GM12878 (cell line): Measurements from ENCODE around the gene CRTC3. TPM values are rescaled to one million over a fixed set of nuclear protein-coding genes. Genes with fewer than 3 reads are reported as not detected.

Source experiments
- ATAC-seq: fragments of 200-7000 bp; cut with Tn5 transposase; 3 replicates; pipeline ENCODE4 v1.9.1; 2020; ENCODE audit warnings: mild to moderate bottlenecking, moderate library complexity
- BruUV-seq: library from RNA; stranded (reverse); fragments of 400-500 nt; replicated peaks from 2 replicates; lab custom pipeline; 2021; lab: Mats Ljungman, UMichigan
- CTCF ChIA-PET: fragments of 300-600 bp; sonication (Branson Sonifier 250); formaldehyde crosslinking; extraction: SDS; loops from one replicate; lab custom pipeline; 2021; ENCODE audit warnings: inconsistent platforms; lab: Yijun Ruan, JAX
- POLR2A ChIA-PET: fragments of 350-600 bp; formaldehyde crosslinking; extraction: SDS; loops from one replicate; lab custom pipeline; 2021; ENCODE audit warnings: inconsistent platforms; lab: Charles Lee
- RAD21 ChIA-PET: fragments of 300-600 bp; sonication (Branson Sonifier 250); formaldehyde crosslinking; loops from one replicate; lab custom pipeline; 2023; ENCODE audit warnings: antibody characterized with exemption; ENCODE audit not compliant: unreplicated experiment; lab: Charles Lee
- SMC1A ChIA-PET: fragments of 300-600 bp; sonication (Branson Sonifier 250); formaldehyde crosslinking; loops from one replicate; lab custom pipeline; 2023; ENCODE audit not compliant: unreplicated experiment, uncharacterized antibody; lab: Charles Lee
- DNase-seq: peaks from one replicate; pipeline ENCODE4 v3.0.0-alpha.2; 2011; ENCODE audit warnings: low read depth, low spot score
- FAIRE-seq: peaks from 3 replicates; lab custom pipeline; 2011; peaks lifted over from hg19 to GRCh38; lab: Jason Lieb, UNC
- H2AFZ ChIP-seq: 2 replicates; pipeline ENCODE4 v1.6.0; 2011; ENCODE audit warnings: low read depth, low read length, control low read depth; ENCODE audit not compliant: control insufficient read depth
- H3K27ac ChIP-seq: 2 replicates; pipeline ENCODE4 v1.5.1; 2011; ENCODE audit warnings: control low read depth; ENCODE audit not compliant: control insufficient read depth, insufficient read depth
- H3K27me3 ChIP-seq, 2 experiments: replicated peaks in 1 of 2; 2 replicates each; pipeline versions ENCODE4 v1.6.0 to v1.6.1; 2011; ENCODE audit warnings: low read length in 1 of 2; ENCODE audit not compliant: control insufficient read depth in 2 of 2, insufficient read depth in 2 of 2
- H3K36me3 ChIP-seq, 2 experiments: 2 replicates each; pipeline ENCODE4 v1.5.1; 2011; ENCODE audit warnings: low read length in 1 of 2; ENCODE audit not compliant: control insufficient read depth in 2 of 2, insufficient read depth in 2 of 2
- H3K4me1 ChIP-seq: 2 replicates; pipeline ENCODE4 v1.6.1; 2011; ENCODE audit warnings: mild to moderate bottlenecking, low read length, moderate library complexity, mixed read lengths; ENCODE audit not compliant: control insufficient read depth, insufficient read depth
- H3K4me2 ChIP-seq: 2 replicates; pipeline ENCODE4 v1.6.0; 2011; ENCODE audit warnings: control low read depth; ENCODE audit not compliant: control insufficient read depth, insufficient read depth
- H3K4me3 ChIP-seq: fragments of 200-600 bp; sonication (generic); 2 replicates; pipeline ENCODE4 v1.5.1; 2016
- H3K79me2 ChIP-seq: 2 replicates; pipeline ENCODE4 v1.6.0; 2011; ENCODE audit warnings: low read length; ENCODE audit not compliant: control insufficient read depth, insufficient read depth
- H3K9ac ChIP-seq: 2 replicates; pipeline ENCODE4 v1.8.0; 2011; ENCODE audit warnings: low read length, control low read depth, mixed read lengths; ENCODE audit not compliant: control insufficient read depth, insufficient read depth
- H3K9me3 ChIP-seq: replicated peaks from 3 replicates; pipeline ENCODE4 v1.5.1; 2011; ENCODE audit warnings: mild to moderate bottlenecking, low read length; ENCODE audit not compliant: control insufficient read depth, insufficient read depth
- H4K20me1 ChIP-seq: 2 replicates; pipeline ENCODE4 v1.6.0; 2011; ENCODE audit not compliant: control insufficient read depth, insufficient read depth
- CBX5 ChIP-seq: sonication (generic); IDR thresholded peaks from 2 replicates; pipeline ENCODE4 v1.6.1; 2016; ENCODE audit warnings: low read depth, moderate library complexity, mild to moderate bottlenecking, inconsistent platforms
- CREB1 ChIP-seq: IDR thresholded peaks from 2 replicates; pipeline ENCODE4 v1.6.1; 2012; ENCODE audit warnings: low read depth, mild to moderate bottlenecking, inconsistent platforms
- GABPA ChIP-seq: IDR thresholded peaks from 2 replicates; pipeline ENCODE4 v1.6.1; 2014; ENCODE audit warnings: antibody characterized with exemption, low read depth, mild to moderate bottlenecking, inconsistent platforms
- HDAC2 ChIP-seq: fragments of 200-600 bp; sonication (generic); IDR thresholded peaks from 2 replicates; pipeline ENCODE4 v1.6.1; 2017
- LARP7 ChIP-seq: fragments of 450-650 bp; IDR thresholded peaks from 2 replicates; pipeline ENCODE4 v1.6.1; 2017; ENCODE audit warnings: mild to moderate bottlenecking
- RELB ChIP-seq: fragments of 450-650 bp; IDR thresholded peaks from 2 replicates; pipeline ENCODE4 v1.6.1; 2017; ENCODE audit warnings: low read depth, mild to moderate bottlenecking, moderate library complexity
- SIX5 ChIP-seq: IDR thresholded peaks from 2 replicates; pipeline ENCODE4 v1.6.1; 2011; ENCODE audit warnings: mild to moderate bottlenecking, low read depth, low read length, moderate library complexity; ENCODE audit not compliant: severe bottlenecking
- TCF3 ChIP-seq: IDR thresholded peaks from 2 replicates; pipeline ENCODE4 v1.6.1; 2012; ENCODE audit warnings: low read depth, mild to moderate bottlenecking, low read length, borderline replicate concordance; ENCODE audit not compliant: insufficient read depth
- ZNF24 ChIP-seq: fragments of 450-650 bp; IDR thresholded peaks from 2 replicates; pipeline ENCODE4 v1.6.1; 2017; ENCODE audit warnings: antibody characterized with exemption, mild to moderate bottlenecking
- ZNF622 ChIP-seq: fragments of 450-650 bp; IDR thresholded peaks from 2 replicates; pipeline ENCODE4 v1.6.1; 2017; ENCODE audit warnings: mild to moderate bottlenecking, inconsistent platforms
- WGBS: methylation state at CpG from one replicate; pipeline ENCODE4 v1.1.6; 2016; ENCODE audit warnings: low lambda C conversion rate; ENCODE audit not compliant: insufficient replicate concordance, insufficient coverage; ENCODE audit errors: missing lambda C conversion rate; 5-methylcytosine and 5-hydroxymethylcytosine counted together
- in situ Hi-C: fragments of 300-500 bp; cut with MboI; formaldehyde crosslinking; loops from 9 replicates; pipeline ENCODE4 v1.14.3; 2018; ENCODE audit warnings: mixed read lengths
- intact Hi-C: fragments of 100-400 bp; cut with micrococcal nuclease; formaldehyde crosslinking; loops from one replicate; pipeline ENCODE4 v1.14.2; 2022; ENCODE audit not compliant: unreplicated experiment
- polyA plus RNA-seq, 11 experiments: library from polyadenylated mRNA; depleted of rRNA in 4 of 11; unstranded in 6 of 11; stranded (reverse) in 5 of 11; fragments of >200 nt; fragmentation: Nextera tagmentation in 4 of 11; fragmentation: Illumina TruSeq in 1 of 11; extraction: Ambion mirVana in 4 of 11; extraction: Trizol in 1 of 11; gene quantifications; 1 replicate in 1 of 11; 2 replicates in 10 of 11; pipeline versions ENCODE4 v1.2.1 to v1.2.3, GENCODE V29; 2011 to 2016; ENCODE audit warnings: inconsistent platforms in 2 of 11, missing spikeins in 2 of 11, low read depth in 1 of 11
- total RNA-seq, 4 experiments: library from RNA; depleted of rRNA in 3 of 4; stranded (reverse); fragments of >200 nt in 3 of 4; fragmentation: Illumina TruSeq in 1 of 4; extraction: Trizol in 1 of 4; gene quantifications; 2 replicates each; pipeline versions ENCODE4 v1.2.1 to v1.2.3, GENCODE V29; 2013 to 2021
- TF ChIP-seq, protein P1 (sequence below): fragments of 450-650 bp; IDR thresholded peaks from 2 replicates; pipeline ENCODE4 v1.6.1; 2016; ENCODE audit warnings: mild to moderate bottlenecking
- TF ChIP-seq, protein P2 (sequence below): fragments of 450-650 bp; IDR thresholded peaks from 2 replicates; pipeline ENCODE4 v1.6.1; 2018; ENCODE audit warnings: mild to moderate bottlenecking, low read depth, moderate library complexity; ENCODE audit not compliant: partially characterized antibody
- TF ChIP-seq, protein P3 (sequence below): IDR thresholded peaks from 2 replicates; pipeline ENCODE4 v1.6.1; 2012; ENCODE audit warnings: improper control_type of control experiment, low read depth, low read length; ENCODE audit not compliant: insufficient replicate concordance

The CRTC3 gene
- total and polyA plus RNA-seq, 10 of the 15 experiments (the other 5 are each of a cell fraction or from before 2014, with no cell fraction given): 3.5 to 36.9 (median 18.9) TPM

GRCh38 chr15:90643301-90643632 lies 113.5 kb downstream of the CRTC3 start:
- no peak for ATAC-seq
- SMC1A ChIA-PET: interaction anchor here (0.9 to 2.2 kb wide), 4 partner anchors 17 to 324 kb away, joined by 3 to 7 read pairs (median 3); no protein-coding TSS in a partner anchor
- BruUV-seq: no TSS peak
- Histone ChIP-seq H3K9me3 (no peaks in the 10 kb centered on the region), H3K27me3 (no peaks in the 10 kb centered on the region), H3K4me2 (no peak overlapping the region), H3K79me2 (no peaks in the 10 kb centered on the region), H2AFZ (no peak overlapping the region), H3K36me3 (peaks cover 9 to 20% of the 10 kb centered on the region in 2 experiments), H3K4me1 (peaks cover 8% of the 10 kb centered on the region), H3K4me3 (no peak overlapping the region), H3K27ac (no peak overlapping the region), H4K20me1 (no peaks in the 10 kb centered on the region), H3K9ac (no peak overlapping the region)
- intact Hi-C loops (loop anchor here (5.0 kb wide), 1 partner anchor 289 kb away; the partner anchor contains the start of gene HDDC3), in situ Hi-C loops (no loop called here)
- 93% methylated on average over 7 of the region's 7 CpGs for WGBS
- POLR2A ChIA-PET: interaction anchor here (0.6 kb wide), 1 partner anchor 39 kb away, joined by 3 read pairs; no protein-coding TSS in a partner anchor
- RAD21 ChIA-PET: interaction anchor here (0.8 to 1.0 kb wide), 2 partner anchors 55 to 243 kb away, joined by 3 read pairs; no protein-coding TSS in a partner anchor
- CTCF ChIA-PET: interaction anchor here (1.2 to 1.9 kb wide), 4 partner anchors 11 to 323 kb away, joined by 3 to 9 read pairs (median 4); no protein-coding TSS in a partner anchor
- DNase-seq: no peak
- no peak for FAIRE-seq
- TF ChIP-seq ZNF24 (no peak), HDAC2 (no peak), RELB (no peak), TCF3 (no peak), CBX5 (no peak), CREB1 (no peak), SIX5 (no peak), GABPA (no peak), ZNF622 (no peak), LARP7 (no peak)
- TF ChIP-seq, protein P1, sequence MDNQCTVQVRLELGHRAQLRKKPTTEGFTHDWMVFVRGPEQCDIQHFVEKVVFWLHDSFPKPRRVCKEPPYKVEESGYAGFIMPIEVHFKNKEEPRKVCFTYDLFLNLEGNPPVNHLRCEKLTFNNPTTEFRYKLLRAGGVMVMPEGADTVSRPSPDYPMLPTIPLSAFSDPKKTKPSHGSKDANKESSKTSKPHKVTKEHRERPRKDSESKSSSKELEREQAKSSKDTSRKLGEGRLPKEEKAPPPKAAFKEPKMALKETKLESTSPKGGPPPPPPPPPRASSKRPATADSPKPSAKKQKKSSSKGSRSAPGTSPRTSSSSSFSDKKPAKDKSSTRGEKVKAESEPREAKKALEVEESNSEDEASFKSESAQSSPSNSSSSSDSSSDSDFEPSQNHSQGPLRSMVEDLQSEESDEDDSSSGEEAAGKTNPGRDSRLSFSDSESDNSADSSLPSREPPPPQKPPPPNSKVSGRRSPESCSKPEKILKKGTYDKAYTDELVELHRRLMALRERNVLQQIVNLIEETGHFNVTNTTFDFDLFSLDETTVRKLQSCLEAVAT: no peak
- TF ChIP-seq, protein P2, sequence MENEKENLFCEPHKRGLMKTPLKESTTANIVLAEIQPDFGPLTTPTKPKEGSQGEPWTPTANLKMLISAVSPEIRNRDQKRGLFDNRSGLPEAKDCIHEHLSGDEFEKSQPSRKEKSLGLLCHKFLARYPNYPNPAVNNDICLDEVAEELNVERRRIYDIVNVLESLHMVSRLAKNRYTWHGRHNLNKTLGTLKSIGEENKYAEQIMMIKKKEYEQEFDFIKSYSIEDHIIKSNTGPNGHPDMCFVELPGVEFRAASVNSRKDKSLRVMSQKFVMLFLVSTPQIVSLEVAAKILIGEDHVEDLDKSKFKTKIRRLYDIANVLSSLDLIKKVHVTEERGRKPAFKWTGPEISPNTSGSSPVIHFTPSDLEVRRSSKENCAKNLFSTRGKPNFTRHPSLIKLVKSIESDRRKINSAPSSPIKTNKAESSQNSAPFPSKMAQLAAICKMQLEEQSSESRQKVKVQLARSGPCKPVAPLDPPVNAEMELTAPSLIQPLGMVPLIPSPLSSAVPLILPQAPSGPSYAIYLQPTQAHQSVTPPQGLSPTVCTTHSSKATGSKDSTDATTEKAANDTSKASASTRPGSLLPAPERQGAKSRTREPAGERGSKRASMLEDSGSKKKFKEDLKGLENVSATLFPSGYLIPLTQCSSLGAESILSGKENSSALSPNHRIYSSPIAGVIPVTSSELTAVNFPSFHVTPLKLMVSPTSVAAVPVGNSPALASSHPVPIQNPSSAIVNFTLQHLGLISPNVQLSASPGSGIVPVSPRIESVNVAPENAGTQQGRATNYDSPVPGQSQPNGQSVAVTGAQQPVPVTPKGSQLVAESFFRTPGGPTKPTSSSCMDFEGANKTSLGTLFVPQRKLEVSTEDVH: no peak
- TF ChIP-seq, protein P3, sequence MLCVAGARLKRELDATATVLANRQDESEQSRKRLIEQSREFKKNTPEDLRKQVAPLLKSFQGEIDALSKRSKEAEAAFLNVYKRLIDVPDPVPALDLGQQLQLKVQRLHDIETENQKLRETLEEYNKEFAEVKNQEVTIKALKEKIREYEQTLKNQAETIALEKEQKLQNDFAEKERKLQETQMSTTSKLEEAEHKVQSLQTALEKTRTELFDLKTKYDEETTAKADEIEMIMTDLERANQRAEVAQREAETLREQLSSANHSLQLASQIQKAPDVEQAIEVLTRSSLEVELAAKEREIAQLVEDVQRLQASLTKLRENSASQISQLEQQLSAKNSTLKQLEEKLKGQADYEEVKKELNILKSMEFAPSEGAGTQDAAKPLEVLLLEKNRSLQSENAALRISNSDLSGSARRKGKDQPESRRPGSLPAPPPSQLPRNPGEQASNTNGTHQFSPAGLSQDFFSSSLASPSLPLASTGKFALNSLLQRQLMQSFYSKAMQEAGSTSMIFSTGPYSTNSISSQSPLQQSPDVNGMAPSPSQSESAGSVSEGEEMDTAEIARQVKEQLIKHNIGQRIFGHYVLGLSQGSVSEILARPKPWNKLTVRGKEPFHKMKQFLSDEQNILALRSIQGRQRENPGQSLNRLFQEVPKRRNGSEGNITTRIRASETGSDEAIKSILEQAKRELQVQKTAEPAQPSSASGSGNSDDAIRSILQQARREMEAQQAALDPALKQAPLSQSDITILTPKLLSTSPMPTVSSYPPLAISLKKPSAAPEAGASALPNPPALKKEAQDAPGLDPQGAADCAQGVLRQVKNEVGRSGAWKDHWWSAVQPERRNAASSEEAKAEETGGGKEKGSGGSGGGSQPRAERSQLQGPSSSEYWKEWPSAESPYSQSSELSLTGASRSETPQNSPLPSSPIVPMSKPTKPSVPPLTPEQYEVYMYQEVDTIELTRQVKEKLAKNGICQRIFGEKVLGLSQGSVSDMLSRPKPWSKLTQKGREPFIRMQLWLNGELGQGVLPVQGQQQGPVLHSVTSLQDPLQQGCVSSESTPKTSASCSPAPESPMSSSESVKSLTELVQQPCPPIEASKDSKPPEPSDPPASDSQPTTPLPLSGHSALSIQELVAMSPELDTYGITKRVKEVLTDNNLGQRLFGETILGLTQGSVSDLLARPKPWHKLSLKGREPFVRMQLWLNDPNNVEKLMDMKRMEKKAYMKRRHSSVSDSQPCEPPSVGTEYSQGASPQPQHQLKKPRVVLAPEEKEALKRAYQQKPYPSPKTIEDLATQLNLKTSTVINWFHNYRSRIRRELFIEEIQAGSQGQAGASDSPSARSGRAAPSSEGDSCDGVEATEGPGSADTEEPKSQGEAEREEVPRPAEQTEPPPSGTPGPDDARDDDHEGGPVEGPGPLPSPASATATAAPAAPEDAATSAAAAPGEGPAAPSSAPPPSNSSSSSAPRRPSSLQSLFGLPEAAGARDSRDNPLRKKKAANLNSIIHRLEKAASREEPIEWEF: no peak
